AG09319 (cell line): ENCODE measurements around the gene KCND3.

ENCODE experiments used
- DNase-seq: peaks from one replicate; pipeline ENCODE4 v3.0.0-alpha.2; 2010; ENCODE audit warnings: low read depth; ENCODE audit errors: extremely low read depth
- CTCF ChIP-seq: IDR thresholded peaks from 2 replicates; pipeline ENCODE4 v1.5.1; 2011; ENCODE audit warnings: low read depth, mild to moderate bottlenecking, inconsistent platforms, low read length, moderate library complexity

Gene KCND3

GRCh38 chr1:112021263-112021662 lies 31.8 kb upstream of the KCND3 start:
- DNase-seq, result no peak
- no peak for TF ChIP-seq CTCF

- TF ChIP-seq CTCF, result no peak
- no peak for DNase-seq
These were observed 27.7 kb upstream of the KCND3 start for GRCh38 chr1:112017183-112017582.

GRCh38 chr1:112012823-112013222 lies 23.4 kb upstream of the KCND3 start:
- TF ChIP-seq CTCF, result no peak
- no peak for DNase-seq

- TF ChIP-seq CTCF, result no peak
- no peak for DNase-seq
These were observed 21.7 kb upstream of the KCND3 start for GRCh38 chr1:112011202-112011601.

GRCh38 chr1:112007169-112007568 lies 17.7 kb upstream of the KCND3 start:
- no peak for DNase-seq
- TF ChIP-seq CTCF, result no peak

GRCh38 chr1:112006416-112007025 lies 17.1 kb upstream of the KCND3 start:
- no peak for TF ChIP-seq CTCF
- no peak for DNase-seq

GRCh38 chr1:112004076-112004475 lies 14.6 kb upstream of the KCND3 start:
- DNase-seq, result no peak
- TF ChIP-seq CTCF, result no peak
